ENCODE data around the gene DVL3.

DVL3 gene

DNA sequence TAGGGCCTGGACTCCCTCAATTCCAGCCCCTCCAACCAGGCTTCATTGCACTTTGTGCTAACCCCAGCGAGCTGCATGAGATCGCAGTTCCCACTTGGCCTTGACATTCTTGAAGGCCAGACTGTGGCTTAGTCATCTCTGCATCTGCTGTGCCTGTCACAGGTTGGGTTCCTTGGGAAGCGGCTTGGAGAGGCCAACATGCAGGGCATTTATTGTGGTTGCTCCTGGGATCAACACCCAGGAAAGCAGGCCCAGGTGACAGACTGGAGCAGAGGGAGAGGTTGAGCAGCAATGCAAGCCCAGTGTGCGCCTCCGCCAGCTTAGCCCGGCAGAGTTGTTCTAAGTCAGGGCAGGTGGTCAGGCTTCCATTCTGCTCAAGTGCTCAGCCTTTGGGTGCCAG lies 41.4 kb downstream of the DVL3 start:
- H3K4me1 ChIP-seq: no peaks in the 10 kb centered on the region
- H2AFZ ChIP-seq: no peak overlapping the region
- no peak overlapping the region for H3K27ac ChIP-seq
- H3K27me3 ChIP-seq (ENCODE audit: control insufficient read depth, insufficient read depth, low read length): no peaks in the 10 kb centered on the region
- no peak overlapping the region for H3K9ac ChIP-seq
- no peaks in the 10 kb centered on the region for H3K79me2 ChIP-seq
- no peak overlapping the region for H3K4me2 ChIP-seq (ENCODE audit: low read length)
- no peaks in the 10 kb centered on the region for H3K9me3 ChIP-seq (ENCODE audit: control insufficient read depth, low read length)
- no peaks in the 10 kb centered on the region for H3K36me3 ChIP-seq (ENCODE audit: control insufficient read depth, insufficient read depth, low read length)
- TF ChIP-seq, protein P1, sequence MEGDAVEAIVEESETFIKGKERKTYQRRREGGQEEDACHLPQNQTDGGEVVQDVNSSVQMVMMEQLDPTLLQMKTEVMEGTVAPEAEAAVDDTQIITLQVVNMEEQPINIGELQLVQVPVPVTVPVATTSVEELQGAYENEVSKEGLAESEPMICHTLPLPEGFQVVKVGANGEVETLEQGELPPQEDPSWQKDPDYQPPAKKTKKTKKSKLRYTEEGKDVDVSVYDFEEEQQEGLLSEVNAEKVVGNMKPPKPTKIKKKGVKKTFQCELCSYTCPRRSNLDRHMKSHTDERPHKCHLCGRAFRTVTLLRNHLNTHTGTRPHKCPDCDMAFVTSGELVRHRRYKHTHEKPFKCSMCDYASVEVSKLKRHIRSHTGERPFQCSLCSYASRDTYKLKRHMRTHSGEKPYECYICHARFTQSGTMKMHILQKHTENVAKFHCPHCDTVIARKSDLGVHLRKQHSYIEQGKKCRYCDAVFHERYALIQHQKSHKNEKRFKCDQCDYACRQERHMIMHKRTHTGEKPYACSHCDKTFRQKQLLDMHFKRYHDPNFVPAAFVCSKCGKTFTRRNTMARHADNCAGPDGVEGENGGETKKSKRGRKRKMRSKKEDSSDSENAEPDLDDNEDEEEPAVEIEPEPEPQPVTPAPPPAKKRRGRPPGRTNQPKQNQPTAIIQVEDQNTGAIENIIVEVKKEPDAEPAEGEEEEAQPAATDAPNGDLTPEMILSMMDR (IDR thresholded peaks at IDR 0.05): no peak
- H3K4me3 ChIP-seq (ENCODE audit: low read depth, low read length): no peak overlapping the region

DNA sequence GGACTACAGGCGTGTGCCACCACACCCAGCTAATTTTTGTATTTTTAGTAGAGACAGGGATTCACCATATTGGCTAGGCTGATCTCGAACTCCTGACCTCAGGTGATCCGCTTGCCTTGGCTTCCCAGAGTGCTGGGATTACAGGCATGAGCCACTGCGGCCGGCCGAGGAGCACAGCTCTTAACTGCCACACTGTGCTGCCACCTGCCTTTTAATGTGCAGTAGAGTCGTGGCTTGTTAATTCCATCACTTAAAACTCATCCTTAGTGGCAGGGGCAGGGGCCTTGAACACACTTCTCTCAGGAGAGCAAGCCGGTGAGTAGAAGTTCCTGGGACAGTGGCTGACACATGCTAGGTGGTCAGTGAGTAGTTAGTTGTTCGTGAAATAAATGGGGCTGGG lies 43.3 kb downstream of the DVL3 start:
- Histone ChIP-seq H3K4me2 (ENCODE audit: low read length) (no peak overlapping the region), H3K27ac (no peak overlapping the region), H3K4me3 (ENCODE audit: low read depth, low read length) (no peak overlapping the region), H3K9ac (no peak overlapping the region), H3K36me3 (ENCODE audit: control insufficient read depth, insufficient read depth, low read length) (no peaks in the 10 kb centered on the region), H3K4me1 (no peaks in the 10 kb centered on the region), H3K27me3 (ENCODE audit: control insufficient read depth, insufficient read depth, low read length) (no peaks in the 10 kb centered on the region), H2AFZ (no peak overlapping the region), H3K9me3 (ENCODE audit: control insufficient read depth, low read length) (no peaks in the 10 kb centered on the region), H3K79me2 (no peaks in the 10 kb centered on the region)
- TF ChIP-seq, protein P1 (IDR thresholded peaks at IDR 0.05): no peak

DNA sequence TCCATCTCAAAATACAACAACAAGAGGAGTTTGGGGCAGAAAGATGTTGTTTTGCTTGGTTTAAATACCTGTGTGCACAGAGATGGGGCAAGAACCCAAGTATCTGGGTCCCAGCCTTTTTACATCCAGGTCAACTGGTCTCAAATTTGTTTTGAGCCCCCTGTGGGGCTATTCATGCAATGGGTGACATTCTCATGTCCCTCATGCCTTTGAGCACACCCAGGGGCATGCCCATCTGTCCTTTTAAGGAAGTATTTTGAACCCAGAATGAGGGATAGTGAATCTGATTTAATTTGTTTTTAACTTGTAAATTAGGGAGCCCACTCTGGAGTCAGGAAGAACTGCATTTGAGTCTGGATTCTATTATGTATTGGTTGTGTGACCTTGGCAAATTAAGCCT lies 45.6 kb downstream of the DVL3 start:
- H3K4me2 ChIP-seq (ENCODE audit: low read length): no peak overlapping the region
- H3K27me3 ChIP-seq (ENCODE audit: control insufficient read depth, insufficient read depth, low read length): no peaks in the 10 kb centered on the region
- no peak overlapping the region for H2AFZ ChIP-seq
- H3K9me3 ChIP-seq (ENCODE audit: control insufficient read depth, low read length): no peaks in the 10 kb centered on the region
- no peak overlapping the region for H3K4me3 ChIP-seq (ENCODE audit: low read depth, low read length)
- no peak overlapping the region for H3K9ac ChIP-seq
- H3K79me2 ChIP-seq: no peaks in the 10 kb centered on the region
- H3K4me1 ChIP-seq: no peaks in the 10 kb centered on the region
- no peak overlapping the region for H3K27ac ChIP-seq
- H3K36me3 ChIP-seq (ENCODE audit: control insufficient read depth, insufficient read depth, low read length): no peaks in the 10 kb centered on the region
- TF ChIP-seq, protein P1 (IDR thresholded peaks at IDR 0.05): no peak

DNA sequence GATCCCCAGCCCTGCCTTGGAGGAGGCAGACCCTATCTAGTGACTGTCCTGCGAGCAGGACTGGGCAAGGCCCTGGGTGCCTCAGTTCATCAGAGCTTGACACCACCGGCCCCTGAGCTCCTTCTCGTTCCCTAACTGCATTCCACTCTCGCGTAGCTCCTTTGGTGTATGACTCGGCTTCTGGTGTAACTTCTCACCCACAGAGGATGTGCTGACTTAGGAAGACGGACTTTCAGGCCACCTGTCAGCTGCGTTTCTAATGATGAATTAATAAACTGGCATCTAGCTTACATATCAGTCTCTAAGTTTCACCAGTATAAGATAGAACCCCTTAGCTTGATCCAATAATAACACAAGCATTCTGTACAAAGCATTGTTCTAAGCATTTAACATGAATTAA lies 48.3 kb downstream of the DVL3 start:
- Histone ChIP-seq H3K27me3 (ENCODE audit: control insufficient read depth, insufficient read depth, low read length) (no peaks in the 10 kb centered on the region), H3K79me2 (no peaks in the 10 kb centered on the region), H3K4me1 (no peaks in the 10 kb centered on the region), H3K4me2 (ENCODE audit: low read length) (no peak overlapping the region), H3K27ac (no peak overlapping the region), H2AFZ (no peak overlapping the region), H3K9ac (no peak overlapping the region), H3K36me3 (ENCODE audit: control insufficient read depth, insufficient read depth, low read length) (no peaks in the 10 kb centered on the region), H3K4me3 (ENCODE audit: low read depth, low read length) (no peak overlapping the region), H3K9me3 (ENCODE audit: control insufficient read depth, low read length) (no peaks in the 10 kb centered on the region)
- TF ChIP-seq, protein P1 (IDR thresholded peaks at IDR 0.05): no peak

DNA sequence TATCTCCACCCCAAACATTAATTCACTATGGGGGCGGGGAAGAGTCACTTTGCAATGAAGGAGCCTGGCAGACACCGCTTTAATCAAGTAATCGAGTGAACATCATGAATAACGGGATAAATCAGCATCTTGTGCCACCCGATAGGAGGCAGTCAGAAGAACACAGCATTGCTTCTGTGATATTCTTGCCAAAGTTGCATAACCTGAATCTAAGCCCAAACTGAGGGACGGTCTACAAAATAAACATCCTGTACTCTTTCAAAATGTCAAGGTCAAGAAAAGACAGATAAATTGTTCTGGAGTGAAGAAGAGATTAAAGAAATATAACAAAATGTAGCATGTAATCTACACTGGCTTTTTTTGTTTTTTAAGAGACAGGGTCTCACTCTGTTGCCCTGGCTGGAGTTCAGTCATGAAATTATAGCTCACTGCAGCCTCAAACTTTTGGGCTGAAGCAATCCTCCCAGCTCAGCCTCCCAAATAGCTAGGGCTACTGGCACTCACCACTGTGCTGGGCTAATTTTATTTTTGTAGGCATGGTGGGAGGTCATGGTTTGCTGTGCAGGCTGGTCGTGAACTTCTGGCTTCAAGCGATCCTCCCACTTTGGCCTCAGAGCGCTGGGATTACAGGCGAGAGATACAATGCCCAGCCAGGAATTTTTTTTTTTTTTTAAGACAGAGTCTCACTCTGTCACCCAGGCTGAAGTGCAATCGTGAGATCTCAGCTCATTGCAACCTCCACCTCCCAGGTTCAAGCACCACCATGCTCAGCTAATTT lies 54.2 kb downstream of the DVL3 start:
- H3K79me2 ChIP-seq: no peaks in the 10 kb centered on the region
- no peak overlapping the region for H2AFZ ChIP-seq
- H3K4me2 ChIP-seq (ENCODE audit: low read length): no peak overlapping the region
- no peak overlapping the region for H3K27ac ChIP-seq
- H3K4me1 ChIP-seq: no peaks in the 10 kb centered on the region
- no peaks in the 10 kb centered on the region for H3K9me3 ChIP-seq (ENCODE audit: control insufficient read depth, low read length)
- no peak overlapping the region for H3K9ac ChIP-seq
- H3K27me3 ChIP-seq (ENCODE audit: control insufficient read depth, insufficient read depth, low read length): no peaks in the 10 kb centered on the region
- H3K36me3 ChIP-seq (ENCODE audit: control insufficient read depth, insufficient read depth, low read length): no peaks in the 10 kb centered on the region
- H3K4me3 ChIP-seq (ENCODE audit: low read depth, low read length): no peak overlapping the region
- TF ChIP-seq, protein P1 (IDR thresholded peaks at IDR 0.05): no peak
